ENCODE results near the gene YIPF2. TPM values are rescaled to one million over a fixed set of nuclear protein-coding genes. Genes with fewer than 3 reads are reported as not detected.
A peak's percentile ranks its signal among the peaks of the same experiment; 100 is the strongest.

The YIPF2 gene
- total RNA-seq, 1 donor from 2014 or later: 23.0 TPM

GRCh38 chr19:10889880-10890279 is 38.6 kb downstream of the YIPF2 start:
- no peak for ATAC-seq (ENCODE audit: low read depth)
- H3K9me3 Mint-ChIP-seq: no peaks in the 10 kb centered on the region
- H3K27me3 Mint-ChIP-seq: no peaks in the 10 kb centered on the region
- peaks cover 10% of the 10 kb centered on the region for H3K4me1 Mint-ChIP-seq
- POLR2A ChIA-PET: no interaction called here
- H3K36me3 Mint-ChIP-seq (ENCODE audit: low read depth): peaks cover 3% of the 10 kb centered on the region
- intact Hi-C loops (cut with micrococcal nuclease): no loop called here
- TF ChIP-seq, protein P1, sequence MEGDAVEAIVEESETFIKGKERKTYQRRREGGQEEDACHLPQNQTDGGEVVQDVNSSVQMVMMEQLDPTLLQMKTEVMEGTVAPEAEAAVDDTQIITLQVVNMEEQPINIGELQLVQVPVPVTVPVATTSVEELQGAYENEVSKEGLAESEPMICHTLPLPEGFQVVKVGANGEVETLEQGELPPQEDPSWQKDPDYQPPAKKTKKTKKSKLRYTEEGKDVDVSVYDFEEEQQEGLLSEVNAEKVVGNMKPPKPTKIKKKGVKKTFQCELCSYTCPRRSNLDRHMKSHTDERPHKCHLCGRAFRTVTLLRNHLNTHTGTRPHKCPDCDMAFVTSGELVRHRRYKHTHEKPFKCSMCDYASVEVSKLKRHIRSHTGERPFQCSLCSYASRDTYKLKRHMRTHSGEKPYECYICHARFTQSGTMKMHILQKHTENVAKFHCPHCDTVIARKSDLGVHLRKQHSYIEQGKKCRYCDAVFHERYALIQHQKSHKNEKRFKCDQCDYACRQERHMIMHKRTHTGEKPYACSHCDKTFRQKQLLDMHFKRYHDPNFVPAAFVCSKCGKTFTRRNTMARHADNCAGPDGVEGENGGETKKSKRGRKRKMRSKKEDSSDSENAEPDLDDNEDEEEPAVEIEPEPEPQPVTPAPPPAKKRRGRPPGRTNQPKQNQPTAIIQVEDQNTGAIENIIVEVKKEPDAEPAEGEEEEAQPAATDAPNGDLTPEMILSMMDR (IDR thresholded peaks at IDR 0.05): no peak
- CTCF ChIA-PET: no interaction called here
- no peak overlapping the region for H3K27ac Mint-ChIP-seq
- H3K4me3 Mint-ChIP-seq: no peak overlapping the region
- no peak for DNase-seq

- peak; percentile 34 for ATAC-seq (ENCODE audit: low read depth)
- TF ChIP-seq, protein P1 (IDR thresholded peaks at IDR 0.05): no peak
- POLR2A ChIA-PET: interaction anchor here (0.6 kb wide), 1 partner anchor 1880 kb away, joined by 3 read pairs; no protein-coding TSS in a partner anchor
- CTCF ChIA-PET: interaction anchor here (0.8 to 1.3 kb wide), 3 partner anchors 16 to 24 kb away, joined by 3 read pairs; no protein-coding TSS in a partner anchor
- Mint-ChIP-seq H3K9me3 (no peaks in the 10 kb centered on the region), H3K4me1 (peaks cover 12% of the 10 kb centered on the region), H3K27ac (no peak overlapping the region), H3K27me3 (no peaks in the 10 kb centered on the region), H3K4me3 (no peak overlapping the region), H3K36me3 (ENCODE audit: low read depth) (peaks cover 3% of the 10 kb centered on the region)
- DNase-seq: no peak
- intact Hi-C loops (cut with micrococcal nuclease): no loop called here
These were observed 40.0 kb downstream of the YIPF2 start for GRCh38 chr19:10888421-10888866.

DNA sequence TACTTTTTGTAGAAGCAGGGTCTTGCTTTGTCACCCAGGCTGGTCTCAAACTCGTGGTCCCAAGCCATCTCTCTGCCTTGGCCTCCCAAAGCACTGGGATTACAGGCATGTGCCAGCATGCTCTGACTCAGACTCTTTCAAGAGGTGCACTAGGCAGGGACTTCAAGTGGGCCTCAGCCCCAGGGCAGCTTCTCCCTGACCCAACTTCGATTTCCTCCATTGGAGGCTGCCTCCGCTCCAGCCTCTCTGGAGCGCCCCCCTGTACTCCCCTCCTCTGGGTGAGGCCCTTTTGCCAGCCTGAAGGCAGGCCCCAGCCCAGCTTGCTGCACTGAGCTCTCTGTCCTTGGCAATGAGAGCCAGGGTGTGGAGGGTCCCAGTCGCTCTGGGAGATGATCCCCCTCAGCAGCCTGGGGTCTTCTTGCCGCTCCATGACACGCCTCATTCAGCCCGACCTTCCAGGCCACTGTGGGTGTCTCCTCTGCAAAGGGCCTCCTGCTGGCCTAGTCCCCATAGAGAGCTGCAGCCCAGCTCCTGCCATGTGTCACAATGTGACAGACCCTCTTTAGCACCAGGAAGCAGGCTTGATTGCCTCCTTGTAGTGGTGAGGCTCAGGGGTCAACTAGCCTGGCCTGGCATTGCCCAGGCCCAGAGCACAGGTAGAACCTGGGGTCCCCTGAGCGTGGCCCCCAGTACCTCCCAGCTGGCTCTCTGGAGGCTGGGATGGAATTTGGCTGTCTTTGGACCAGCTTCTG is 40.6 kb downstream of the YIPF2 start:
- POLR2A ChIA-PET: interaction anchor here (0.6 kb wide), 2 partner anchors 15 to 1881 kb away, joined by 3 to 9 read pairs; no protein-coding TSS in a partner anchor
- TF ChIP-seq, protein P1 (IDR thresholded peaks at IDR 0.05): no peak
- H3K27ac Mint-ChIP-seq: no peak overlapping the region
- CTCF ChIA-PET: interaction anchor here (0.8 to 1.3 kb wide), 2 partner anchors 15 to 17 kb away, joined by 3 read pairs; no protein-coding TSS in a partner anchor
- H3K4me3 Mint-ChIP-seq: no peak overlapping the region
- no peak for ATAC-seq (ENCODE audit: low read depth)
- H3K27me3 Mint-ChIP-seq: no peaks in the 10 kb centered on the region
- peaks cover 12% of the 10 kb centered on the region for H3K4me1 Mint-ChIP-seq
- intact Hi-C loops (cut with micrococcal nuclease): no loop called here
- no peak for DNase-seq
- no peaks in the 10 kb centered on the region for H3K9me3 Mint-ChIP-seq
- H3K36me3 Mint-ChIP-seq (ENCODE audit: low read depth): peaks cover 3% of the 10 kb centered on the region

DNA sequence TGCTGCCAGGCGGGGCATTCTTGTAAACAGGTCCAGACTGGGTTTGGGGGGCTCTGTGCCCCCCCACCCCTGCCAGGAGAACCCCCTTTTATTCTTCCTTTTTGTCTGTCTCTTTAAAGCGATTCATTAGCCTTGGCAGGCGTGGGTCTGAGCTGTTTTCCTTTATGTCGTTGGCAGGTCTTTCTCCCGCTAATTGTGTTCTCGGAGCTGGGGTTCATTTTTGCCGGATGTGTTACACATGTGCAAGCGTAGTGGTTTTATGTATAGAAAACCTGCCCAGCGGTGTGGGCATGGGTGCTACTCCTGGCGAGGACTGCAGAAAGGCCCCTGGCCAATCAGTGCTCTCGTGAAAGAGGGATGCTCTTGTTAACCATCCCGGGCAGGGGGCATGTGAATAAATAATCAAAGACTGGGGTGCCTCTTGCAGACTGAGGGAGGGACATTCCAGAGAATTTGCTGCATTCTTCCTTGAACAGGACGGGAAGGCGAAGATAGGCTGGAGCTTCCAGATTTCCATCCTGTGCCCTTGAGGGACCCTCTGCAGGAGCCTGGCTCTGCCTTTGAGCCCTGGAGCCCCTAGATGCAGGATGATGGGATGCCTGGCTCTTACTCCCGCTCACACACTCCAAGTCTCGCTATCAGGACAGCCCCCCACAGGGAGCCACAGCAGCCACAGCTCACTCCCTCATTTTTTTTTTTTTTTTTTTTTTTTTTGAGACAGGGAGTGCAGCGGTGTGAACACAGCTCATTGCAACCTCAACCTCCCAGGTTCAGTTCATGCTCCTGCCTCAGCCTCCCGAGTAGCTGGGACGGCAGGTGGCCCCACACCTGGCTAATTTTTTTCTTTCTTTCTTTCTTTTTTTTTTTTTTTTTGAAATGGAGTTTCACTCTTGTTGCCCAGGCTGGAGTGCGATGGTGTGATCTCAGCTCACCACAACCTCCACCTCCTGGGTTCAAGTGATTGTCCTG is 43.0 kb downstream of the YIPF2 start:
- DNase-seq (no peak), ATAC-seq (ENCODE audit: low read depth) (no peak)
- TF ChIP-seq, protein P1 (IDR thresholded peaks at IDR 0.05): no peak
- Mint-ChIP-seq H3K4me3 (no peak overlapping the region), H3K36me3 (ENCODE audit: low read depth) (peaks cover 3% of the 10 kb centered on the region), H3K9me3 (no peaks in the 10 kb centered on the region), H3K27me3 (no peaks in the 10 kb centered on the region), H3K27ac (no peak overlapping the region), H3K4me1 (peaks cover 12% of the 10 kb centered on the region)
- intact Hi-C loops (cut with micrococcal nuclease): no loop called here
- POLR2A ChIA-PET: no interaction called here
- CTCF ChIA-PET: no interaction called here
